Astrocyte (in vitro differentiated cells and primary cell): ENCODE measurements around the gene HMGCS2. TPM values are rescaled to one million over a fixed set of nuclear protein-coding genes. Genes with fewer than 3 reads are reported as not detected.

Experiments
- DNase-seq: peaks from one replicate; pipeline ENCODE4 v3.0.0-alpha.2; 2010; ENCODE audit warnings: low read depth
- FAIRE-seq: peaks from 2 replicates; lab custom pipeline; 2011; peaks lifted over from hg19 to GRCh38; lab: Jason Lieb, UNC
- H2AFZ ChIP-seq: 2 replicates; pipeline ENCODE4 v1.6.0; 2012; ENCODE audit warnings: low read depth, low read length, inconsistent platforms
- H3K27ac ChIP-seq: 2 replicates; pipeline ENCODE4 v1.5.1; 2011; ENCODE audit warnings: low read depth, low read length, inconsistent platforms
- H3K27me3 ChIP-seq: 2 replicates; pipeline ENCODE4 v1.6.0; 2011; ENCODE audit warnings: low read length, inconsistent platforms; ENCODE audit not compliant: insufficient read depth
- H3K36me3 ChIP-seq: 2 replicates; pipeline ENCODE4 v1.5.1; 2011; ENCODE audit warnings: low read length, inconsistent platforms; ENCODE audit not compliant: insufficient read depth
- H3K4me1 ChIP-seq: 2 replicates; pipeline ENCODE4 v1.5.1; 2011; ENCODE audit warnings: low read length, inconsistent platforms; ENCODE audit not compliant: insufficient read depth
- H3K4me2 ChIP-seq: 2 replicates; pipeline ENCODE4 v1.6.0; 2012; ENCODE audit warnings: low read length, inconsistent platforms
- H3K4me3 ChIP-seq: 2 replicates; pipeline ENCODE4 v1.5.1; 2011; ENCODE audit warnings: low read depth, mild to moderate bottlenecking, low read length, inconsistent platforms; ENCODE audit not compliant: insufficient read depth
- H3K79me2 ChIP-seq: 2 replicates; pipeline ENCODE4 v1.6.0; 2012; ENCODE audit warnings: mild to moderate bottlenecking, low read length, inconsistent platforms; ENCODE audit not compliant: insufficient read depth
- H3K9ac ChIP-seq: 2 replicates; pipeline ENCODE4 v1.6.0; 2012; ENCODE audit warnings: mild to moderate bottlenecking, low read length, inconsistent platforms
- H3K9me3 ChIP-seq: 2 replicates; pipeline ENCODE4 v1.5.1; 2012; ENCODE audit warnings: low read depth, mild to moderate bottlenecking, low read length, inconsistent platforms; ENCODE audit not compliant: insufficient read depth
- H4K20me1 ChIP-seq: 2 replicates; pipeline ENCODE4 v1.6.0; 2012; ENCODE audit warnings: low read length, inconsistent platforms; ENCODE audit not compliant: insufficient read depth
- H3K27ac Mint-ChIP-seq: one replicate; pipeline ENCODE4 v1.8.0; 2021; ENCODE audit warnings: mild to moderate bottlenecking, mixed read lengths; ENCODE audit not compliant: unreplicated experiment
- H3K27me3 Mint-ChIP-seq: one replicate; pipeline ENCODE4 v1.8.0; 2021; ENCODE audit warnings: low read depth, mixed read lengths; ENCODE audit not compliant: unreplicated experiment
- H3K36me3 Mint-ChIP-seq: one replicate; pipeline ENCODE4 v1.8.0; 2021; ENCODE audit warnings: low read depth, mixed read lengths; ENCODE audit not compliant: unreplicated experiment
- H3K4me1 Mint-ChIP-seq: one replicate; pipeline ENCODE4 v1.8.0; 2021; ENCODE audit warnings: low read depth, mixed read lengths; ENCODE audit not compliant: unreplicated experiment
- H3K4me3 Mint-ChIP-seq: one replicate; pipeline ENCODE4 v1.8.0; 2021; ENCODE audit warnings: mild to moderate bottlenecking, moderate library complexity, mixed read lengths; ENCODE audit not compliant: unreplicated experiment
- H3K9me3 Mint-ChIP-seq: one replicate; pipeline ENCODE4 v1.8.0; 2021; ENCODE audit warnings: mild to moderate bottlenecking, mixed read lengths; ENCODE audit not compliant: unreplicated experiment
- CTCF ChIP-seq: IDR thresholded peaks from 2 replicates; pipeline ENCODE4 v1.5.1; 2011; ENCODE audit warnings: low read depth, mild to moderate bottlenecking, inconsistent platforms, low read length, moderate library complexity; ENCODE audit not compliant: insufficient read depth
- EZH2 ChIP-seq: IDR thresholded peaks from 2 replicates; pipeline ENCODE4 v1.6.1; 2012; ENCODE audit warnings: mild to moderate bottlenecking, low read length, inconsistent platforms; ENCODE audit not compliant: insufficient read depth
- total RNA-seq: library from RNA; stranded (reverse); gene quantifications from 2 replicates; pipeline ENCODE4 v1.2.1, GENCODE V29; 2021

HMGCS2 gene
- total RNA-seq, 1 donor from 2014 or later = not detected

- Histone ChIP-seq H3K79me2 (no peaks in the 10 kb centered on the region), H4K20me1 (no peaks in the 10 kb centered on the region), H3K9me3 (no peaks in the 10 kb centered on the region), H3K27ac (no peak overlapping the region), H3K9ac (no peak overlapping the region), H3K4me1 (no peaks in the 10 kb centered on the region), H3K4me3 (no peak overlapping the region), H3K36me3 (no peaks in the 10 kb centered on the region), H2AFZ (no peak overlapping the region), H3K27me3 (peaks cover 6% of the 10 kb centered on the region), H3K4me2 (no peak overlapping the region)
- Mint-ChIP-seq H3K4me1 (peaks cover 14% of the 10 kb centered on the region), H3K27me3 (no peaks in the 10 kb centered on the region), H3K9me3 (no peaks in the 10 kb centered on the region), H3K36me3 (no peaks in the 10 kb centered on the region), H3K27ac (no peak overlapping the region), H3K4me3 (no peak overlapping the region)
- TF ChIP-seq EZH2 (no peak), CTCF (no peak)
- DNase-seq (no peak), FAIRE-seq (no peak)
Measured at GRCh38 chr1:119774746-119775490, 6.2 kb upstream of the HMGCS2 start.

GRCh38 chr1:119773711-119774241, 5.1 kb upstream of the HMGCS2 start:
- no peak overlapping the region for H3K4me3 ChIP-seq
- no peaks in the 10 kb centered on the region for H3K36me3 ChIP-seq
- no peaks in the 10 kb centered on the region for H3K9me3 Mint-ChIP-seq
- no peaks in the 10 kb centered on the region for H4K20me1 ChIP-seq
- H3K36me3 Mint-ChIP-seq = no peaks in the 10 kb centered on the region
- no peak overlapping the region for H3K27ac ChIP-seq
- no peak overlapping the region for H3K4me3 Mint-ChIP-seq
- no peaks in the 10 kb centered on the region for H3K79me2 ChIP-seq
- peak; percentile 23 for FAIRE-seq
- peaks cover 8% of the 10 kb centered on the region for H3K4me1 Mint-ChIP-seq
- peaks cover 2% of the 10 kb centered on the region for H3K27me3 Mint-ChIP-seq
- H3K9ac ChIP-seq = no peak overlapping the region
- H2AFZ ChIP-seq = no peak overlapping the region
- peaks cover 12% of the 10 kb centered on the region for H3K27me3 ChIP-seq
- TF ChIP-seq CTCF (no peak), EZH2 (no peak)
- no peak overlapping the region for H3K27ac Mint-ChIP-seq
- no peaks in the 10 kb centered on the region for H3K4me1 ChIP-seq
- no peak overlapping the region for H3K4me2 ChIP-seq
- H3K9me3 ChIP-seq = no peaks in the 10 kb centered on the region
- peak; percentile 27 for DNase-seq

- Histone ChIP-seq H3K79me2 (no peaks in the 10 kb centered on the region), H3K4me3 (no peak overlapping the region), H2AFZ (no peak overlapping the region), H3K27ac (no peak overlapping the region), H3K27me3 (peaks cover 20% of the 10 kb centered on the region), H3K4me1 (no peaks in the 10 kb centered on the region), H3K36me3 (no peaks in the 10 kb centered on the region), H3K9me3 (no peaks in the 10 kb centered on the region), H3K9ac (no peak overlapping the region), H3K4me2 (no peak overlapping the region), H4K20me1 (no peaks in the 10 kb centered on the region)
- H3K36me3 Mint-ChIP-seq = no peaks in the 10 kb centered on the region
- no peak for FAIRE-seq
- no peak for DNase-seq
- no peak overlapping the region for H3K27ac Mint-ChIP-seq
- H3K27me3 Mint-ChIP-seq = peaks cover 5% of the 10 kb centered on the region
- no peaks in the 10 kb centered on the region for H3K9me3 Mint-ChIP-seq
- H3K4me3 Mint-ChIP-seq = no peak overlapping the region
- peaks cover 10% of the 10 kb centered on the region for H3K4me1 Mint-ChIP-seq
- TF ChIP-seq CTCF (no peak), EZH2 (no peak)
Measured at GRCh38 chr1:119772298-119772697, 3.6 kb upstream of the HMGCS2 start.
